ENCODE data around the gene CFAP73.
A peak's percentile ranks its signal among the peaks of the same experiment; 100 is the strongest.

The CFAP73 gene

GRCh38 chr12:113167868-113168267 lies 18.3 kb downstream of the CFAP73 start:
- DNase-seq: no peak

DNA sequence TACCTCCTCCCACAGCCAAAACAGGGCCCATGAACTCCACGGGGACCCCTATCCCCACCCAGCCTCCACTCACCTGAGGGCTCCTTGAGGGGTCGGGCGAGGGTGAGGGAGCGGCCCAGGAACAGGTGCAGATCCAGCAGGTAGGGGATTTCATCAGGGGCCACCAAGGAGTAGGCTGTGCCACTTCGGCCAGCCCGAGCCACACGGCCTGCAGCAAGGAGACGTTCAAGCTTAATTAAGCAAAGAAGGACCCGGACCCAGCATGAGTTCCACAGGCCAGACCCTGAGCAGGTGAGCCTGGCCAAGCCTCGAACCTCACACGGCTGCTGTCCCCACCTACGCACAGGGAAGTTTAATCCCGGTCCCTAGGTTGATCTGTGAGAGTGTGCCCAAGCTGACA lies 20.2 kb downstream of the CFAP73 start:
- no peak for DNase-seq

- no peak for DNase-seq
Observed at GRCh38 chr12:113170457-113170856, 20.9 kb downstream of the CFAP73 start.

GRCh38 chr12:113170926-113171325 lies 21.4 kb downstream of the CFAP73 start:
- no peak for DNase-seq

DNA sequence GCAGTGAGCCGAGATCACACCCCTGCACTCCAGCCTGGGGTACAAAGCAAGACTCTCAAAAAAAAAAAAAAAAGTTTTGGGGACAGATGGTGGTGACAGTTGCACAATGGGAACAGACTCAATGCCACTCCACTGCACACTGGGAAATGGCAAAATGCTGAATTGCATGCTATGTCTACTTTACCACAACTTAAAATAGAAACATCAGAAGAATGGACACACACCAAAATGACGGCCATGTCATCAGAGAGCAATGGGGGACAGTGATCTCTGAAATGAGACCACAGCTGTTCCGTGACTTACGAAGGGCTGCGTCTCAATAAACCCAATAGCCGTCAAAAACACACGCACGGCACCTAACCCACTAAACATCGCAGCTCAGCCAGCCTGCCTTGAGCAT lies 22.0 kb downstream of the CFAP73 start:
- DNase-seq: no peak

DNA sequence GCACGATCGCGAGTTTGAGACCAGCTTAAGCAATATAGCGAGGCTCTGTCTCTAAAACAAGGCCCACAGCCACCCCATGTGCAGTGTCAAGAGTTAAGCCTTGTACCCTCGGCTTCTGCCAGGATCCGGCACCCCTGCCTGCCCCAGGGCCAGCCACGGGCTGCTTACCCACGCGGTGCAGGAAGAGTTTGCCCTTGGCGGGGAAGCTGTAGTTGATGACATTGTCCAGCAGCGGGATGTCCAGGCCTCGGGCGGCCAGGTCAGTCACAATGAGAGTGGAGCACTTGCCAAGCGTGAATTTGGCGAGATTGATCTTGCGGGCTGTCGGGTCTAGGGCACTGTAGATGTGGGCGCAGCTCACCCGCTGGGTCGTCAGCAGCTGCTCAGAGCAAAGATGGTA lies 22.7 kb downstream of the CFAP73 start:
- no peak for DNase-seq

GRCh38 chr12:113173081-113173698 lies 23.7 kb downstream of the CFAP73 start:
- no peak for DNase-seq

DNA sequence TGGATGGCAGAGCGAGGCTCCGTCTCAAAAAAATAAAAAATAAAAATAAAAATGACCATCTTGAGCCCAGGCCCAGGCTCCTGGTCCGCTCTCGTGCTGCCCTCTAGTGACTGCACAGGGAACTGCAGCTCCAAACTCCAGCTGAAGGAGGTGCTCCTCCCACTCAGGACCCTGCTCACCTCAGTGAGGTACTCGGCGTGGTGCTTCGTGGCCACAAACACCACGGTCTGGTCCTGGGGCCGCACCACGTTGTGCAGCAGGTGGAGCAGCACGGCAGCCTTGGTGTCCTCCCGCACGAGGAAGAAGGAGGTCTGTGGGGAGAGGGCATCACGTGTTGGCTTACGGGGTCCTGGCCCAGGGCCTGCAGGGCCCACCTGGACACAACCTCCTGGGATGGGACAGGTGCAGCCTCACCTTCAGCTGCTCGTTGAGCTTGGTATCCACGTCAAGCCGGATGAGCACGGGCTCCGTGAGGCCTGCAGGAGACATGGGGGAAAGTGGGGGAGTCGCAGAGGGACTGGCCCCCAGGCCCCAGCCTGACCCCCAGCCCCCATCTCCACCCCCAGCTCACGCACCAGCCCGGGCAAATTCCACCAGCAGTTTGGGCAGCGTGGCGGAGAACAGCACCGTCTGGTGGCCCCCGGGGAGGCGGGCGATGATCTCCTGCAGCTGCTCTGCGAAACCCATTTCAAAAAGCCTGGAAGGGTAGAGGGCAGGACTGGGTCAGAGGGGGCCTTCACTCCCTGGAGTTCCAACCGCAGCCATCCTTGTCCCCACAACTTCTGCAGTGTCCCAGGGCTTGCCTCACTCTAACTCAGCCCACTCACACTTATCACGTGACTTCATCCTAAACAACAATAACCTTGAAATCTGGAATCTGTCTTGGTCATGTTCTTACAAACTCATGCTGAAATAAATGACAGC lies 25.2 kb downstream of the CFAP73 start:
- peak; percentile 7 for DNase-seq

DNA sequence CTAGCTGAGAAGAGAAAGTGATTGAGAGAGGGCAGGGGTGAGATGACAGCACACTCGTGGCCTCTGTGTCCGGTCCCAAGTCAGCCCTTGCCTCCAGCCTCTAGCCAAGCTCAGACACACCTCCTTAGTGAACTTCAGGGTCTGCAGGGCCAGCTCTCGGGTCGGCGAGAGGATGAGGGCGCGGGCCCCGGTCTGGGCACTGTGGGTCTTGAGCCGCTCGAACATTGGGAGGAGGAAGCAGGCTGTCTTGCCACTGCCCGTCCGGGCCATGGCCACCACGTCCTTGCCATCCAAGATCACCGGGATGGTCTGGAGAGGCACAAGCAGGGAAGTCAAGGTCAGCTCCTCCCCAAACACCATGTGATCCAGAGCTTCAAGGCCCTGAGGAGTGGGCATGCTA lies 29.5 kb downstream of the CFAP73 start:
- no peak for DNase-seq

GRCh38 chr12:113180333-113180732 lies 30.8 kb downstream of the CFAP73 start:
- DNase-seq: no peak

DNA sequence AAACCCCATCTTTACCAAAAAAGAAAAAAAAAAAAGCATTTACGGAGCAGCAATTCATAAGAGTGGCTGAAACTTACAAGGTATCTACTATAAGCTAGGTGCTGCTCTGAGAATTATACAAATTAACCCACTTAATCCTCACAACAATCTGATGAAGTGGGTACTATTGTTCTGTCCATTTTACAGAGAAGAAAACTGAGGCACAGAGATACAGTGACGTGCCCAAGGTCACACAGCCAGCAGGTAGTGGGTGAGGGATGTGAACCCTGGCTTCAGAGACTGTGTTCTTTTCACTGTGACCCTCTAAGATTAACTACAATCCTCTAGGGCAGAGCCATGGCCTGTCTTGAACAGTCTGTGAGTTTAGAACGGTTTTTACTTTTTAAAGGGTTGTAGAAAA lies 32.5 kb downstream of the CFAP73 start:
- no peak for DNase-seq

- no peak for DNase-seq
Observed at GRCh38 chr12:113183030-113183589, 33.6 kb downstream of the CFAP73 start.

DNA sequence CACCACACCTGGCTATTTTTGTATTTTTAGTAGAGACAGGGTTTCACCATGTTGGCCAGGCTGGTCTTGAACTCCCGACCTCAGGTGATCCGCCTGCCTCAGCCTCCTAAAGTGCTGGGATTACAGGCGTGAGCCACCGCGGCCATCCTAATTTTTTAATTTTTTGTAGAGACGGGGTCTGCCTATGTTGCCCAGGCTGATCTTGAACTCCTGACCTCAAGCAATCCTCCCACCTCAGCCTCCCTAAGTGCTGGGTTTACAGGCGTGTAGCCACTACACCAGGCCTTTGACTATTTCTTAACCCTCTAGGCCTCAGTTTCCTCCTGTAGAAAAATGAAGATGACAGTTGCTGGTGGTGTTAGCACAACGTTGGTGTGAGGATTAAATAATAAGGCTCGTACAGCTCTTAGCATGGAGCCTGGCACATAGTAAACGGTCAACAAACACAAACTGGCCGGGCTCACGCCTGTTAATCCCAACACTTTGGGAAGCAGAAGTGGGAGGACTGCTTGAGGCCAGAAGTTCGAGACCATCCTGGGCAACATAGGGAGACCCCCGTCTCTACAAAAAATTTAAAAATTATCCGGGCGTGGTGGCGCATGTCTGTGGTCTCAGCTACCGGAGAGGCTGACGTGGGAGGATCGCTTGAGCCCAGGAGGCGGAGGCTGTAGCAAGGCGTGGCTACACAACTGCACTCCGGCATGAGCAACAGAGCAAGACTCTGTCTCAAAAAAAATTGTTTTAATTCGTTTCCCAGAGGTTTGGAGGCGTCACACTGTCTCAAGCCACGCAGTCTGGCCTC lies 34.8 kb downstream of the CFAP73 start:
- no peak for DNase-seq

GRCh38 chr12:113184900-113185179 lies 35.3 kb downstream of the CFAP73 start:
- peak; percentile 39 for DNase-seq

DNA sequence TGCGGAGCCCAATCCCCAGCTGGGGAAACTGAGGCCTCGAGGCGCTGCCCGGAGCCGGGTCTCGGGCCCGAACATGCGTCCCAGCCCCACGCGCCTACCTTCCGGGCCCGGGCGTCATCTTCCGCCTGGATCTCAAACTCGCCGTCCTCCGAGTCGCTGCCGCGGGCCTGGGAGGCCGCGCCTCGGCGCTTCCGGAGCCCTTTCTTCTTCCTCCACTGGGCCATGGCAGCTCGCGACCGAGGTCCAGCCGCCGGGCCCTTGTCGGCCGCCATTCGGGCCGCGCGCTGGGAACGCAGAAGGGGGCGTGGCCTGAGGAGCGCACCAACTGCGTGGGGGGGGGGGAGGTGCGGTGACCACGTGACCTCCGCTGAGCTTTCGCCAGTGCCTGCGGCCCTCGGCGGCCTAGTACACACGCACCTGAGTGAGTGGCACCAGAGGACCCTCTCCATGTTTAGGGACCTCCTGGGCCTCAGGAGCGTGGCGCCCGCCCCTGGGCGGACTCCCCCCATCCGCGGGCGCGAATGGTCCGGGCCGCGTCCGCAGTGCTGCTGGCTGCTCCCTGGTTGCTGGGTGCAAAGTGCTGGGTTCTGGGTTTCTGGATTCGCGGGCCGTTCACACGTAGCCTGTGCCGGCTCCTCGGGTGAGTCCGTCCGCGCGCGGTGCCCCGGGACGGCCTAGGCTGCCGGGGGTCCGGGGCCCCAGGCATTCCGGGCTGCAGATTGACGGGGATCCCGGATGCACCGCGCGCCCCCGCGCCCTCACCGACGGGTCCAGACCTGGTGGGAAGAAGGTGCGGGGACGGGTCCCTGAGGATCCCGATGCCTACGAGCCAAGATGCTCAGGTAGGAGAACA lies 35.9 kb downstream of the CFAP73 start, which contains the start of the genes DDX54 and RITA1:
Gene DDX54 (minus strand): TSS at position 299 of the 853 bp plus-strand sequence. CDS start 27 bp downstream, at position 272.
Gene RITA1 (plus strand): TSS at position 542 of the 853 bp plus-strand sequence. CDS start 1,026 bp downstream, outside the sequence.
- peak; percentile 56 for DNase-seq

DNA sequence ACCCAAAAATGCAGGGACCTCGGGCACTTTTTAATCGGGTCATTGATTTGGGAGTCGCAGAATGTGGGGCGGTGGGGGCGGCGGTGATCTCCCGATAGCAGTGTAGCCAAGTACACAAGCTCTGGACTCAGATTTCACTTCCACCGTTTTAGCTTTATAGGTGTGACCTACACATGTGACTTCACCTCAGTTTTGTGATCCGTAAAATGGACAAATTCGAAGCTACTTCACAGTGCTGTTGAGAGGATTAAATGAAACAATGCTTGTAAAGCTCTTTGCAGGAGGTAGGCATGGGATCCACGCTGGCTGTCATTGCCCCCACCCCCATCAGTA lies 36.5 kb downstream of the CFAP73 start:
- peak; percentile 9 for DNase-seq

- no peak for DNase-seq
Observed at GRCh38 chr12:113186666-113187325, 37.3 kb downstream of the CFAP73 start.

- no peak for DNase-seq
Observed at GRCh38 chr12:113189361-113189760, 39.8 kb downstream of the CFAP73 start.

DNA sequence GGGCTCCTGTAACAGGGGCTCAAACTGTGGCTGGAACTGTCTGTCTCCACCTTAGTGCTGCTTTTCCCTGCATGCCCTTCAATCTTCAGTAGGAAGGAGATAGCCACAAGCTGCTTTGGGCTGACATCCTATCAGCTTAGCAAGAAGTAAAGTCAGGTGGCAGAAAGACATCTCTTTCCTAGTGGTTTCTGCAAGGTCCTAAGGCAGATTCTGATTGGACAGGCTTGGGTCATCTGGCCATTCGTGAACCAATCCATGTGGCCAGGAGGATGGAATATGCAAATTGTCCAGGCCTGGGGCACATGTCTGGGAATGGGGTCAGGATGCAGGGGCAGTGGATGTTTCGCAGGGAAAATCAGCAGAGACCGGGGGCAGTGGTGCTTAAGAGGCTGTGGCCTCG lies 41.2 kb downstream of the CFAP73 start:
- DNase-seq: no peak

DNA sequence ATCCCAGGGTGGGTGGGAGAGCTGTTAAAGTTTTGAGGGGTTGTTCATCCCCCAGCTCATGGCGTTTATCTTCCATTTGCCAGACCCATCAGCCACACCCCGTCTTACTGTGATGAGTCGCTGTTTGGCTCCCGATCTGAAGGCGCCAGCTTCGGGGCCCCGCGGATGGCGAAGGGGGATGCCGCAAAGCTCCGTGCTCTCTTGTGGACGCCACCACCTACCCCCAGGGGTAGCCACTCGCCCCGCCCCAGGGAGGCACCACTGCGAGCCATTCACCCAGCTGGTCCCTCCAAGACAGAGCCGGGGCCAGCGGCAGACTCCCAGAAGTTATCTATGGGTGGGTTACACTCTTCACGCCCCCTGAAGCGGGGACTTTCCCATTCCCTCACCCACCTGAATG lies 41.7 kb downstream of the CFAP73 start:
- no peak for DNase-seq

DNA sequence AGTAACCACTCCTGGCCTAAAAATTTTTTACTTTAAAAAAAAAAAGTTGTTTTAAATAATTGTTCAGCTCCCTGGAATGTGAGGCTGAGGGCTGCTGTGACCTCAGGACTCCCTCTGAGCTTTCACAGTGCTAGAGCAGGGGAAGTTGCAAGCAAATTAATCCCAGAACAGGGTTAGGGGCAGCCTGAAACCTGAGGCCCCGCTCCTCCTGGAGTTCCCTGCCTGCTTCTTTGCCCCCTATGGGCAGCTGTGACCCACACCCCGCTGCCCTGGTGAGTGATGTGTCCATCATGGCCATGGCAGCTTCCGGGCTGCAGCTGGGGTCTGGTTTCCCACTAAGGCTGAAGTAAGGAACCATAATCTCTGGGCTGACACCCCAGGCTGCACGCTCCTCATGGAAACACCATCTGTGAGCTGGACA lies 45.5 kb downstream of the CFAP73 start:
- DNase-seq: no peak

DNA sequence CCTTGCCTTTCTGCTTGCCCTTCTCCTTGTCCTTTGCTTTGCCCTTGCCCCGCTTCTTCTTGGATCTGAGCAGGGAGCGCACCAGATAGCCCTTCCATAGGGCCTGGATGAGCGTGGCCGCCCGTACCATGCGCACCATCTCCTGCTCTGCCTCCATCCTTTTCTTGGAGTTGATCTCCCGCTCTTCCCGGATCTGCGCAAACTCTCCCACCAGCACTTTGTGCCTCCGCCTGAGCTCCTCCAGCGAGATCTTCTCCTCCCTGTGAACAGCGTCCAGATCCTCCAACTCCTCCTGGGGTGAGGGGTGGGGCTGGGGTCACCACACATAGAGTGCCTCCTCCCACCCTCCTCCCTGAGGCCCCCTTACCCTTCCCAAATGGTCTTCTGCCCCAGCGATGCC lies 46.1 kb downstream of the CFAP73 start:
- no peak for DNase-seq

Measured in DMS153 (cell line).